PC-9 (cell line): Measurements from ENCODE around the gene WIPI1.

Source experiments
- CTCF ChIP-seq: fragments of 200-600 bp; sonication (generic); conservative IDR thresholded peaks from 2 replicates; pipeline ENCODE4 v1.6.1; 2017; ENCODE audit warnings: mixed run types, antibody characterized with exemption, mild to moderate bottlenecking, moderate library complexity
- EZH2 ChIP-seq: fragments of 200-600 bp; sonication (generic); IDR thresholded peaks from 2 replicates; pipeline ENCODE4 v1.8.0; 2017; ENCODE audit warnings: antibody characterized with exemption, low read depth

DNA sequence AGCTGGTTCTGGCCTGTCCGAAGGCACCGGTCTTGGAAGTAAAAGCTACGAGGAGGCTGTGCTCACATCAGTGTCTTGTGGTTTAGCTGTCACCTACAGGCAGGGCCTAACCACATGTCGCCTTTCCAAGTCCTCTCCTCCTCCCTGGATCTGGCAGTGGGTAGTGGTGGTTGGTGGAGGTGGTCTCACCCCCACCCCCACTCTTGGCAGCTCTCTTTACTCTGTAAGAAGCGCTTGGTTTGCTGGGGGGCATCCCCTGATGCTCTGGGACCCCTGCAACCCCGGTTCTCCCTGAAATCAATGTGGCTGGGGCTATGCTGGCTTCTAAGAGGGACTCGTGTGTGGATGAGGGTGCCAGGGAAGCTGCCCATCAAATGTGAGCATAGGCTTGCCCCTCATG is 68.3 kb downstream of the WIPI1 start:
- TF ChIP-seq CTCF (no peak), EZH2 (no peak)
